ENCODE data around the gene UFD1. TPM values are rescaled to one million over a fixed set of nuclear protein-coding genes. Genes with fewer than 3 reads are reported as not detected.

UFD1 gene
- 27.8 TPM for total RNA-seq
- polyA plus RNA-seq (ENCODE audit: insufficient read depth in 1 of 8, insufficient read length in 8 of 8, low replicate concordance in 1 of 8) = 10 to 100 TPM; 38.1 to 58.8 (median 47.0) TPM
- long read RNA-seq, donor 1, transcript UFD1-201 (12 exons, 1,814 nt) = major isoform, 11 of 11 reads
- long read RNA-seq, donor 1, partial matches to known transcripts = 0 of 11 reads
- long read RNA-seq, donor 1, other reads (novel, unspliced or antisense) = 0 of 11 reads
- long read RNA-seq, donor 2, partial matches to known transcripts = 0 of 4 reads
- long read RNA-seq, donor 2, other reads (novel, unspliced or antisense) = 0 of 4 reads
- long read RNA-seq, donor 3, transcript UFD1-201 (12 exons, 1,814 nt) = major isoform, 17 of 17 reads
- long read RNA-seq, donor 3, partial matches to known transcripts = 0 of 17 reads
- long read RNA-seq, donor 3, other reads (novel, unspliced or antisense) = 0 of 17 reads
- long read RNA-seq, donor 4, transcript UFD1-201 (12 exons, 1,814 nt) = major isoform, 14 of 14 reads
- long read RNA-seq, donor 4, partial matches to known transcripts = 0 of 14 reads
- long read RNA-seq, donor 4, other reads (novel, unspliced or antisense) = 0 of 14 reads
- long read RNA-seq, donor 5, transcript UFD1-201 (12 exons, 1,814 nt) = major isoform, 31 of 33 reads
- long read RNA-seq, donor 5, partial matches to known transcripts = 0 of 33 reads
- long read RNA-seq, donor 5, other reads (novel, unspliced or antisense) = 0 of 33 reads
- long read RNA-seq, donor 6, full-length matches to known transcripts = 24 of 24 reads
- long read RNA-seq, donor 6, partial matches to known transcripts = 0 of 24 reads
- long read RNA-seq, donor 6, other reads (novel, unspliced or antisense) = 0 of 24 reads
- long read RNA-seq, donor 7, transcript UFD1-201 (12 exons, 1,814 nt) = major isoform, 12 of 23 reads
- long read RNA-seq, donor 7, partial matches to known transcripts = 5 of 23 reads
- long read RNA-seq, donor 7, other reads (novel, unspliced or antisense) = 5 of 23 reads
- long read RNA-seq, donor 8, transcript UFD1-201 (12 exons, 1,814 nt) = major isoform, 11 of 11 reads
- long read RNA-seq, donor 8, partial matches to known transcripts = 0 of 11 reads
- long read RNA-seq, donor 8, other reads (novel, unspliced or antisense) = 0 of 11 reads
- long read RNA-seq, donor 9, transcript UFD1-201 (12 exons, 1,814 nt) = major isoform, 11 of 22 reads
- long read RNA-seq, donor 9, partial matches to known transcripts = 8 of 22 reads
- long read RNA-seq, donor 9, other reads (novel, unspliced or antisense) = 0 of 22 reads
- long read RNA-seq, donor 10, full-length matches to known transcripts = 21 of 27 reads
- long read RNA-seq, donor 10, partial matches to known transcripts = 6 of 27 reads
- long read RNA-seq, donor 10, other reads (novel, unspliced or antisense) = 0 of 27 reads
- long read RNA-seq, donor 11, transcript UFD1-201 (12 exons, 1,814 nt) = major isoform, 14 of 20 reads
- long read RNA-seq, donor 11, partial matches to known transcripts = 6 of 20 reads
- long read RNA-seq, donor 11, other reads (novel, unspliced or antisense) = 0 of 20 reads

DNA sequence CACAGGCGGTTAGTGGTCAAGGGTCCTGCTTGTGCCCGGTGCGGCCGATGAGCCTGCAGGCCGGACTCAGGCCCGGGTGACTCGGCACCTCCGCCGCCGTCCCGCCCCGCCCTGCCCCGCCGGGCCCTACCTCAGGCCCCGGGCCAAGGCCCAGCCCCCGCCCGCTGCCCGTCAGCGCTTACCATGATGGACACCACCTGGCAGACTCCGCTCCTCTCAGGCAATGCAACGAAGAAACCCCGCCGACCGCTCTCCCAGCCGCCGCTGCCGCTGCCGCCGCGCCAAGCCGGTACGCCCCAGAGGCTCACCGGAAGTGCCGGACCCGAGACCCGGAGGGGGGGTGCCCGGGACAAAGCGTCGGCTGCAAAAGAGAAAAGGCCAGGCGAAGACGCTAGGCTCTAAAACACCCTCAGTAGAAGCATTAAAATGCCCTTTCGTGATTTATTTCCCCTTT, at the start of gene UFD1:
UFD1 (minus strand) TSS at position 293 of the 454 bp plus-strand sequence; CDS start at position 185, 108 bp downstream.
- Histone ChIP-seq H3K27me3 (ENCODE audit: control insufficient read depth, insufficient read depth, low read length) (no peaks in the 10 kb centered on the region), H3K4me3 (ENCODE audit: low read length) (peak within 1 kb of the TSS; percentile 75), H3K9me3 (replicated peaks; ENCODE audit: control insufficient read depth, low read depth, low read length) (no peaks in the 10 kb centered on the region), H3K36me3 (ENCODE audit: control insufficient read depth, insufficient read depth, low read length) (peaks cover 19% of the 10 kb centered on the region), H3K4me1 (ENCODE audit: control insufficient read depth, insufficient read depth, low read length) (peaks cover 12% of the 10 kb centered on the region), H3K27ac (ENCODE audit: low read length) (peak within 1 kb of the TSS; percentile 95)
- under 1% methylated on average over 36 of the region's 42 CpGs for WGBS (ENCODE audit: insufficient coverage)
- peak; percentile 88 for DNase-seq

DNA sequence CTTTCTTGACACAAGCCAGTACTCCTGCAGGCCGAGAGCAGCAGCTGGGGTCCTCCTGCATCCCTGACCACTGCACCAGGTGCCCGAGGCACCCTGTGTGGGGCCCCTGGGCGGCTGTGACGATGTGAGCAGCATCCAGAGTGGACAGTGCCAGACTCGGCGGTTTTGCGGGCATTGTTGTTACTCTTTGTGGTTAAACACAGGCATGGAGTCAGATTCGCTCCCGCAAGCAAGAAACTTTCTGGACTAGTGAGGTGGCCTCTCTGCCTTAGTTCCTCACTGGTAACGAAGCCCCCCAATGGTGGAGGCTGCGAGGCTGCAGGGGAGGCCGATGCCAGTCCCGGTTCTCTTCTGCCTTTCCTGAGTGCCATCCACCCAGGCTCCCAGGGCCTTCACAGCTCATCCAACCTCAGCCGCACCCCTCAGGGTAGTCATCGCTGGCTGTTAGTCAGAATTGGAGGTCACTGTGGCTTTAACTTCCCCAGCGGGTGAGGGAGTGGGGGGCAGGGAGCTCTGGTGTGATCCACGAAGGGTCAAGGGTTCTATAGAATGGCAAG, 48.9 kb upstream of the UFD1 start:
- H3K27me3 ChIP-seq (ENCODE audit: control insufficient read depth, insufficient read depth, low read length) = peaks cover 29% of the 10 kb centered on the region
- no peak overlapping the region for H3K4me3 ChIP-seq (ENCODE audit: low read length)
- no peaks in the 10 kb centered on the region for H3K36me3 ChIP-seq (ENCODE audit: control insufficient read depth, insufficient read depth, low read length)
- H3K4me1 ChIP-seq (ENCODE audit: control insufficient read depth, insufficient read depth, low read length) = peaks cover 45% of the 10 kb centered on the region
- peak overlapping the region; percentile 15 for H3K27ac ChIP-seq (ENCODE audit: low read length)
- 68% methylated on average over 15 of the region's 17 CpGs for whole genome bisulfite sequencing (ENCODE audit: insufficient coverage)
- DNase-seq = no peak
- H3K9me3 ChIP-seq (replicated peaks; ENCODE audit: control insufficient read depth, low read depth, low read length) = no peaks in the 10 kb centered on the region

- peaks cover 51% of the 10 kb centered on the region for H3K4me1 ChIP-seq (ENCODE audit: control insufficient read depth, insufficient read depth, low read length)
- no peak for DNase-seq
- no peak overlapping the region for H3K4me3 ChIP-seq (ENCODE audit: low read length)
- peaks cover 34% of the 10 kb centered on the region for H3K27me3 ChIP-seq (ENCODE audit: control insufficient read depth, insufficient read depth, low read length)
- WGBS (ENCODE audit: insufficient coverage) = 72% methylated on average over 4 of the region's 5 CpGs
- peak overlapping the region; percentile 38 for H3K27ac ChIP-seq (ENCODE audit: low read length)
- no peaks in the 10 kb centered on the region for H3K36me3 ChIP-seq (ENCODE audit: control insufficient read depth, insufficient read depth, low read length)
- H3K9me3 ChIP-seq (replicated peaks; ENCODE audit: control insufficient read depth, low read depth, low read length) = no peaks in the 10 kb centered on the region
These were observed 48.3 kb upstream of the UFD1 start for GRCh38 chr22:19527321-19527721.

- Histone ChIP-seq H3K4me1 (ENCODE audit: control insufficient read depth, insufficient read depth, low read length) (peaks cover 57% of the 10 kb centered on the region), H3K9me3 (replicated peaks; ENCODE audit: control insufficient read depth, low read depth, low read length) (no peaks in the 10 kb centered on the region), H3K36me3 (ENCODE audit: control insufficient read depth, insufficient read depth, low read length) (no peaks in the 10 kb centered on the region), H3K27me3 (ENCODE audit: control insufficient read depth, insufficient read depth, low read length) (peaks cover 34% of the 10 kb centered on the region), H3K27ac (ENCODE audit: low read length) (no peak overlapping the region), H3K4me3 (ENCODE audit: low read length) (no peak overlapping the region)
- WGBS (ENCODE audit: insufficient coverage) = 67% methylated on average over 5 of the region's 7 CpGs
- no peak for DNase-seq
These were observed 47.7 kb upstream of the UFD1 start for GRCh38 chr22:19526702-19527111.

GRCh38 chr22:19526076-19526701, 47.2 kb upstream of the UFD1 start:
- H3K36me3 ChIP-seq (ENCODE audit: control insufficient read depth, insufficient read depth, low read length) = no peaks in the 10 kb centered on the region
- H3K4me1 ChIP-seq (ENCODE audit: control insufficient read depth, insufficient read depth, low read length) = peaks cover 62% of the 10 kb centered on the region
- WGBS (ENCODE audit: insufficient coverage) = 93% methylated on average over 11 of the region's 11 CpGs
- DNase-seq = no peak
- H3K27me3 ChIP-seq (ENCODE audit: control insufficient read depth, insufficient read depth, low read length) = peaks cover 34% of the 10 kb centered on the region
- H3K4me3 ChIP-seq (ENCODE audit: low read length) = no peak overlapping the region
- H3K27ac ChIP-seq (ENCODE audit: low read length) = peak overlapping the region; percentile 82
- H3K9me3 ChIP-seq (replicated peaks; ENCODE audit: control insufficient read depth, low read depth, low read length) = no peaks in the 10 kb centered on the region

GRCh38 chr22:19525666-19526065, 46.7 kb upstream of the UFD1 start:
- H3K27ac ChIP-seq (ENCODE audit: low read length) = peak overlapping the region; percentile 82
- no peaks in the 10 kb centered on the region for H3K36me3 ChIP-seq (ENCODE audit: control insufficient read depth, insufficient read depth, low read length)
- 92% methylated on average over 1 of the region's 3 CpGs for WGBS (ENCODE audit: insufficient coverage)
- no peaks in the 10 kb centered on the region for H3K9me3 ChIP-seq (replicated peaks; ENCODE audit: control insufficient read depth, low read depth, low read length)
- peaks cover 31% of the 10 kb centered on the region for H3K27me3 ChIP-seq (ENCODE audit: control insufficient read depth, insufficient read depth, low read length)
- DNase-seq = no peak
- no peak overlapping the region for H3K4me3 ChIP-seq (ENCODE audit: low read length)
- H3K4me1 ChIP-seq (ENCODE audit: control insufficient read depth, insufficient read depth, low read length) = peaks cover 63% of the 10 kb centered on the region

DNA sequence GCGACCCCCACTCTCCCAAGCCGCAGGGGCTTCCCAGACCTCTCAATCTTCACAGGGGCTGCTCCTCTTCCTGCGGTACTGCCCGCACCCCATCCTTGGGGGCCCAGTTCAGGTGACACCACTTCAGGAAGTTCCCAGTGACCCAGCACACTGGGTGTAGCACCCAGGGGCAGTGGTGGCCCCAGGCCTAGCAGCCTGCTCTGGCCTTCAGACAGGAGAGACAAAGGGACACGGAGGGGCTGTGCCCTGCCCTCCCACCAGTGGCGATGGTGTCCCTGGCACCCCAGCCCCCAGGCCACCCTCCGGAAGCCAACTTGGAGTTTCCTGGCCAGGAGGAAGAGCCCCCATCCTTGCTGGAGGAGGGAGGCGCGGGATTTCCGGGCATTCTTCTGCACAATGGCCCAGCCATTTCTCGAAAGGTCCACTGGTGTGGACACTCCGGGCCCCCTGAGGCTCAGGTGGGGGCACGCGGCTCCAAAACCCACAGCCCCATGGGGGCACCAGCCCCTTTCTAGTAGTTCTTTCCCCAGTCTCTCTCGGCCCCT, 46.2 kb upstream of the UFD1 start:
- Histone ChIP-seq H3K9me3 (replicated peaks; ENCODE audit: control insufficient read depth, low read depth, low read length) (no peaks in the 10 kb centered on the region), H3K27me3 (ENCODE audit: control insufficient read depth, insufficient read depth, low read length) (peaks cover 31% of the 10 kb centered on the region), H3K27ac (ENCODE audit: low read length) (peak overlapping the region; percentile 82), H3K4me1 (ENCODE audit: control insufficient read depth, insufficient read depth, low read length) (peaks cover 68% of the 10 kb centered on the region), H3K4me3 (ENCODE audit: low read length) (peak overlapping the region; percentile 45), H3K36me3 (ENCODE audit: control insufficient read depth, insufficient read depth, low read length) (peaks cover under 1% of the 10 kb centered on the region)
- no peak for DNase-seq
- WGBS (ENCODE audit: insufficient coverage) = 71% methylated on average over 12 of the region's 15 CpGs

GRCh38 chr22:19524170-19525115, 45.5 kb upstream of the UFD1 start, which contains the start of gene CLDN5:
Gene CLDN5, minus strand, starts transcription at chr22:19524410. Its CDS starts 155 bp downstream, at chr22:19524255.
- no peaks in the 10 kb centered on the region for H3K9me3 ChIP-seq (replicated peaks; ENCODE audit: control insufficient read depth, low read depth, low read length)
- H3K27ac ChIP-seq (ENCODE audit: low read length) = peak within 1 kb of the TSS; percentile 82
- WGBS (ENCODE audit: insufficient coverage) = 2% methylated on average over 69 of the region's 69 CpGs
- H3K4me1 ChIP-seq (ENCODE audit: control insufficient read depth, insufficient read depth, low read length) = peaks cover 76% of the 10 kb centered on the region
- peaks cover 3% of the 10 kb centered on the region for H3K36me3 ChIP-seq (ENCODE audit: control insufficient read depth, insufficient read depth, low read length)
- peak; percentile 73 for DNase-seq
- peak within 1 kb of the TSS; percentile 45 for H3K4me3 ChIP-seq (ENCODE audit: low read length)
- peaks cover 31% of the 10 kb centered on the region for H3K27me3 ChIP-seq (ENCODE audit: control insufficient read depth, insufficient read depth, low read length)

Data from muscle of leg (tissue), 16 donors.